ENCODE data around the gene TP53I3. TPM values are rescaled to one million over a fixed set of nuclear protein-coding genes. Genes with fewer than 3 reads are reported as not detected.

TP53I3 gene
- total RNA-seq, 4 donors from 2014 or later, result 5.0 to 17.9 (median 8.5) TPM

DNA sequence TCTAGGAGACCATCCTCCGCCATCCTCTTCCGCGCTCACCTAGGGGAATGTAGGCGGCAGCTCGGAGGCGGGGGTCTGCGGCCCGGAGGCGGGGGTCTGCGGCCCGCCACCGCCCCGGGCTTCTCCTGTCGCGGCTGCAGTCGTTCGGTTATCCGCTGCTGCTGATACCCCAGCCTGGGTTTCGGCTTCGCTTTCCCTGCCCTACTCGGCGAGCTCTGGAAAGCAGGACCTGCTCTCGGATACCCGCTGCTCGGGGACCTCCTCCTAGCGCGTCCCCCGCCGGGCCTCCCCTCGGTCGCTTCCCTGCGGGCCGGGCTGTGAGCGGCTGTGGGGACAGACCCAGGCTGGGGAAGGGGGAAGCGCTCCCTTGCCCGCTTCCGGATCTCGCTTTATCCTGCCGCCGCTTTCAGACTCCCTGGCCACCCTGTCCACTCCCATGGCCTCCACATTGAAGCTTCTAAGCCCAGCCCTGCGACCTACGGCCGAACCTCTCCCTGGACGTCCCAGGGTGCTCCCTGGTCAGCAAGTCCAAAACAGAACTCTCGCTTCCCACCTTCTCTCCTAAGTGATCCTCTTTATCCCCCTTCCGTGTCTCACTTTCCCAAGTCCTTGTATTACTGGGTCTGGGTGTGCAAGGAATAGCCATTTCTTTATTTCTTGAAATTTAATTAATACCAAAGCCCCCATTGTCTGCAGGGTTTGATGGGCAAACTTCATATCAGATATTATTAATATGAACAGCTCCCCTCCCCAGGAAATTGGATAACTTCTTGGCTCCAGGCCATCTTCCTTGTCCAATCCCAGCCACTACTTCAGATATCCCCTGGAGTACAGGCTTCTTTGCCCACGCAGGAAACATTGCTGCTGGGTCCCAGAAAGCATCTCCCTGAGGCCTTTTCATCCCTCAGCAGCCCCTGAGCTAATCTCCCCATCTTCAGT, 34.3 kb downstream of the TP53I3 start:
- WGBS, 2 donors, result 4 to 8% methylated on average over 19 to 40 of the region's 47 CpGs
- intact Hi-C loops (cut with DNase I; ENCODE audit: low total_unique reads), result no loop called here
- TF ChIP-seq CTCF (IDR thresholded peaks at IDR 0.05), result no peak
- no peak for TF ChIP-seq POLR2A (IDR thresholded peaks at IDR 0.05)

DNA sequence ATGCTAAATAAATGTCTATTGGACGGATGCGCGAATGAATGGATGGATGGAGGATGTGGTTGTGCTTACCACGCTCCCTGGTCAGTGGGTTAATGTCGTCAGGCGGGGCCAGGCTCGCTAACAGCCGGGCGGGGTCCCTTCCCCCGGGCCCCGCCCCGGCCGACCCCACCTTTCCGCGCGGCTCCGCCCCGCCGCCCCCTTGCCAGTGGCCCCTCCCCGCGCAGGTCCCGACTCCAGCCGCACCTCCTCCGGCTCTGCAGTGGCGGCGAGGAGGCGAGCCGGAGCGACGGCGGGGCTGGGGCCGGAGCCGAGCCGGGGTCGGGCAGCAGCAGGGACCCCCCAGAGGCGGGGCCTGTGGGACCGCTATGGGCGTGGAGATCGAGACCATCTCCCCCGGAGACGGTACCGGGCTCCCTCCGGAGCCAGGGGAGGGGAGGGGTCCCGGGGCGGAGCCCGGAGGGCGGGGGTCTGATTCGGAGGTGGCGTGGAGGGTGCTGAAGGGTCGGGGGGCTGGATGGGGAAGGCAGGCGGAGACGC, 35.1 kb downstream of the TP53I3 start, which contains the start of gene FKBP1B:
TSS of gene FKBP1B (plus strand) at position 257 of the 537 bp plus-strand sequence. CDS start at position 366, 109 bp downstream.
- no peak for TF ChIP-seq POLR2A (IDR thresholded peaks at IDR 0.05)
- TF ChIP-seq CTCF (IDR thresholded peaks at IDR 0.05), result no peak
- H3K4me3 ChIP-seq (ENCODE audit: low read depth, poor library complexity, severe bottlenecking), result peak within 1 kb of the TSS; percentile 55
- intact Hi-C loops (cut with DNase I; ENCODE audit: low total_unique reads), result no loop called here
- DNase-seq (ENCODE audit: low spot score in 2 of 2), result peak; percentile 25 to 90
- 0 to 1% methylated on average over 22 to 37 of the region's 52 CpGs for WGBS, 2 donors

More for the DNA sequence above, 34.3 kb downstream of the TP53I3 start:
- H3K4me3 ChIP-seq (ENCODE audit: low read depth, poor library complexity, severe bottlenecking), result peak overlapping the region; percentile 55
- DNase-seq (ENCODE audit: low spot score in 2 of 2), result peak in 1 of 2 donors; percentile 87

GRCh38 chr2:24048769-24049484, 35.7 kb downstream of the TP53I3 start:
- 16 to 19% methylated on average over 23 of the region's 23 CpGs for WGBS, 2 donors
- no peak overlapping the region for H3K4me3 ChIP-seq (ENCODE audit: low read depth, poor library complexity, severe bottlenecking)
- intact Hi-C loops (cut with DNase I; ENCODE audit: low total_unique reads), result no loop called here
- TF ChIP-seq POLR2A (IDR thresholded peaks at IDR 0.05) (no peak), CTCF (IDR thresholded peaks at IDR 0.05) (no peak)
- no peak for DNase-seq (ENCODE audit: low spot score in 2 of 2)

DNA sequence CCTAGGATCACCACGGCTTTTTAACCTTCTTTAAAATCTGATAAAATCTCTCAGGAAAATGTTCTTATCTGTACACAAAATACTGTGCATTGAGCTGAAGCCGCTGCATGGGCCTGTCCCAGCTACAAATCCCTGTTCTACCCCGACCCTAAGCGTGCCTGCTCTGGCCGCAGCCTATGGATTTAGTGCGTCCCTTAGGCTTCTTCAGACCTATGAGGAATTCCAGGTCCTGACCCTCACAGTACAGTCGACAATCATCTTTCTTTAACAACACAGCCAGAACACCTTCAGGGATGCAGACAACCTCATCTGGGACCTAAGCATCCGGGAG, 37.0 kb downstream of the TP53I3 start:
- no peak overlapping the region for H3K4me3 ChIP-seq (ENCODE audit: low read depth, poor library complexity, severe bottlenecking)
- 41 to 47% methylated on average over 8 of the region's 8 CpGs for WGBS, 2 donors
- DNase-seq (ENCODE audit: low spot score in 2 of 2), result no peak
- intact Hi-C loops (cut with DNase I; ENCODE audit: low total_unique reads), result no loop called here
- TF ChIP-seq CTCF (IDR thresholded peaks at IDR 0.05) (no peak), POLR2A (IDR thresholded peaks at IDR 0.05) (no peak)

GRCh38 chr2:24046930-24047702, 37.5 kb downstream of the TP53I3 start, which contains the start of gene WDCP:
Gene WDCP, minus strand, starts transcription at chr2:24047391. Its CDS starts 7,897 bp downstream, at chr2:24039494.
- no peak for TF ChIP-seq POLR2A (IDR thresholded peaks at IDR 0.05)
- DNase-seq (ENCODE audit: low spot score in 2 of 2), result peak; percentile 98
- WGBS, 2 donors, result 0% methylated on average over 36 to 37 of the region's 38 CpGs
- intact Hi-C loops (cut with DNase I; ENCODE audit: low total_unique reads), result no loop called here
- H3K4me3 ChIP-seq (ENCODE audit: low read depth, poor library complexity, severe bottlenecking), result peak within 1 kb of the TSS; percentile 71
